PC-9 (cell line): Measurements from ENCODE around the gene TSPAN18. TPM values are rescaled to one million over a fixed set of nuclear protein-coding genes. Genes with fewer than 3 reads are reported as not detected.

Source experiments
- Bru-seq: library from RNA; stranded (reverse); fragments of 400-500 nt; gene quantifications from one replicate; lab custom pipeline; 2021; lab: Mats Ljungman, UMichigan
- BruChase-seq, 2 experiments: library from RNA; stranded (reverse); fragments of 400-500 nt; gene quantifications; one replicate each; lab custom pipeline; 2021; lab: Mats Ljungman, UMichigan
- BruUV-seq: library from RNA; stranded (reverse); fragments of 400-500 nt; replicated peaks from 2 replicates; lab custom pipeline; 2021; lab: Mats Ljungman, UMichigan
- CTCF ChIA-PET: fragments of 300-600 bp; sonication (Branson Sonifier 250); formaldehyde crosslinking; loops from one replicate; lab custom pipeline; 2022; ENCODE audit warnings: antibody characterized with exemption; lab: Charles Lee
- POLR2A ChIA-PET: fragments of 300-600 bp; sonication (Branson Sonifier 250); formaldehyde crosslinking; loops from one replicate; lab custom pipeline; 2022; ENCODE audit warnings: antibody characterized with exemption; ENCODE audit not compliant: unreplicated experiment; lab: Charles Lee
- DNase-seq, 2 experiments: peaks; one replicate each; pipeline versions ENCODE4 v3.0.0 to v3.0.0-alpha.2; 2015 to 2022; ENCODE audit warnings: mixed read lengths in 1 of 2
- H2AFZ ChIP-seq: fragments of 200-600 bp; sonication (generic); 2 replicates; pipeline ENCODE4 v1.8.1; 2017; ENCODE audit warnings: antibody characterized with exemption
- H3F3A ChIP-seq: fragments of 200-600 bp; sonication (generic); 2 replicates; pipeline ENCODE4 v1.8.1; 2017; ENCODE audit warnings: antibody characterized with exemption, mild to moderate bottlenecking, low read depth; ENCODE audit not compliant: insufficient read depth
- H3K27ac ChIP-seq: fragments of 200-600 bp; sonication (generic); 2 replicates; pipeline ENCODE4 v1.6.1; 2016; ENCODE audit warnings: mixed run types
- H3K27me3 ChIP-seq: fragments of 200-600 bp; sonication (generic); 2 replicates; pipeline ENCODE4 v1.6.1; 2016; ENCODE audit warnings: low read depth, mixed run types; ENCODE audit not compliant: insufficient read depth
- H3K36me3 ChIP-seq: fragments of 200-600 bp; sonication (generic); 2 replicates; pipeline ENCODE4 v1.6.1; 2016; ENCODE audit warnings: low read depth, mixed run types
- H3K4me1 ChIP-seq: fragments of 200-600 bp; sonication (generic); replicated peaks from 2 replicates; pipeline ENCODE4 v1.6.1; 2016; ENCODE audit warnings: mixed run types; ENCODE audit not compliant: insufficient read depth
- H3K4me2 ChIP-seq: fragments of 200-600 bp; sonication (generic); 2 replicates; pipeline ENCODE4 v1.6.1; 2017; ENCODE audit warnings: mixed run types
- H3K4me3 ChIP-seq: fragments of 200-600 bp; sonication (generic); 2 replicates; pipeline ENCODE4 v1.6.1; 2016; ENCODE audit warnings: mixed run types
- H3K79me2 ChIP-seq: fragments of 200-600 bp; sonication (generic); 2 replicates; pipeline ENCODE4 v1.6.1; 2017; ENCODE audit warnings: low read depth, mixed run types
- H3K9me2 ChIP-seq: fragments of 200-600 bp; sonication (generic); 2 replicates; pipeline ENCODE4 v1.8.1; 2017; ENCODE audit warnings: mild to moderate bottlenecking; ENCODE audit not compliant: insufficient read depth
- H3K9me3 ChIP-seq: fragments of 200-600 bp; sonication (generic); 2 replicates; pipeline ENCODE4 v1.8.1; 2016; ENCODE audit warnings: low read depth; ENCODE audit not compliant: insufficient read depth
- H4K20me1 ChIP-seq: fragments of 200-600 bp; sonication (generic); 2 replicates; pipeline ENCODE4 v1.8.1; 2017; ENCODE audit not compliant: insufficient read depth
- CTCF ChIP-seq: fragments of 200-600 bp; sonication (generic); conservative IDR thresholded peaks from 2 replicates; pipeline ENCODE4 v1.6.1; 2017; ENCODE audit warnings: mixed run types, antibody characterized with exemption, mild to moderate bottlenecking, moderate library complexity
- EZH2 ChIP-seq: fragments of 200-600 bp; sonication (generic); IDR thresholded peaks from 2 replicates; pipeline ENCODE4 v1.8.0; 2017; ENCODE audit warnings: antibody characterized with exemption, low read depth
- intact Hi-C: fragments of 100-400 bp; cut with micrococcal nuclease; formaldehyde crosslinking; loops from one replicate; pipeline ENCODE4 v1.10.0; 2022; ENCODE audit not compliant: unreplicated experiment
- long read RNA-seq: library from polyadenylated mRNA; stranded (forward); transcript quantifications from one replicate; pipeline ENCODE4 v2.0.0, GENCODE V29; 2022
- total RNA-seq: library from RNA; stranded (reverse); gene quantifications from 2 replicates; pipeline ENCODE4 v1.2.3, GENCODE V29; 2021

The TSPAN18 gene
- total RNA-seq (not detected in 2 replicates), Bru-seq, nascent RNA (percentile 1 among the genes with signal in this experiment), BruChase-seq, experiment 1, labeled RNA remaining after a 2-hour chase (percentile 2 among the genes with signal in this experiment), BruChase-seq, experiment 2, labeled RNA remaining after a 6-hour chase (percentile 0 among the genes with signal in this experiment)
- long read RNA-seq = 0 reads

DNA sequence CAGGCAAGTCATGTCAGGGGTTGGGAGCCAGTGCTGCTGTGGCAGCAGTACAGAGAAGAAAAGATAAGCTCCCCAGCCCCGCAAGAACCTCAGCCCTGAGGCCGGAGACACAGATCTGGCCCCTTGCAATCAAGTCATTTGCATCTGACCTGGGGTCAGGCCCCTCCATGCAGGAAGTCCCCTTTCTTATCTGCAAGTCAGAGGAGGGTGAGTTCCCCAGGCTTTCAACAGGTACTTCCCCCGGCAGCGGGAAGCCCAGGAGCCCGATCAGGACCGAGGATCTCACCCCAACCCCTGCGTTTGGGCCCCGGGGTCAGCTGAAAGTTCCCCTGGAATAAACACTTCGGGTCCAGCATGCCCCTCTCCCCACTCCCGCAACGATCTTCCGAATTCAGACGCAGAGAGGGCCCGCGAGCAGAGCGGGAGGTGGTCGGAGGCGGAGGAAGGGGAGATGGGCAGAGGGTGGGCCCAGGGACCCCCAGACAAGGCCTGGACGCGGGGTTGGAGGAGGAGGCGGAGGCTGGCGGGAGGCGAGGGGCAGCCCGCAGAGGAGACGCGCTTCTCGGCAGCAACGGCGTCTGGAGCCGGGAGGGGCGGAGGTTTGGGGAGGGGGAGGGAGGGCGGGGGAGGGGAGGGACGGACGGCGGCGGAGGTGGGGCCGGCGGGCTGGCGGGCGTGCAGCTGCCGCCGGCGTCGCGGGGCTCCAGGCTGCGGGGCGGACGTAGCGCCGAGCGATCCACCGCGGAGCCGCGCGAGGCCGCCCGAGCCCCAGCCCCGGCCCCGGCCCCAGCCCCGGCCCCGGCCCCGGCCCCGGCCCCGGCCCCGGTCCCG is at the start of gene TSPAN18:
Gene TSPAN18 (plus strand): TSS at position 680 of the 831 bp plus-strand sequence. CDS start 179,455 bp downstream, outside the sequence.
- peaks cover 12% of the 10 kb centered on the region; the same call in 1 of the 2 replicates for H3K27me3 ChIP-seq
- no peak for TF ChIP-seq EZH2
- no peak for TF ChIP-seq CTCF

DNA sequence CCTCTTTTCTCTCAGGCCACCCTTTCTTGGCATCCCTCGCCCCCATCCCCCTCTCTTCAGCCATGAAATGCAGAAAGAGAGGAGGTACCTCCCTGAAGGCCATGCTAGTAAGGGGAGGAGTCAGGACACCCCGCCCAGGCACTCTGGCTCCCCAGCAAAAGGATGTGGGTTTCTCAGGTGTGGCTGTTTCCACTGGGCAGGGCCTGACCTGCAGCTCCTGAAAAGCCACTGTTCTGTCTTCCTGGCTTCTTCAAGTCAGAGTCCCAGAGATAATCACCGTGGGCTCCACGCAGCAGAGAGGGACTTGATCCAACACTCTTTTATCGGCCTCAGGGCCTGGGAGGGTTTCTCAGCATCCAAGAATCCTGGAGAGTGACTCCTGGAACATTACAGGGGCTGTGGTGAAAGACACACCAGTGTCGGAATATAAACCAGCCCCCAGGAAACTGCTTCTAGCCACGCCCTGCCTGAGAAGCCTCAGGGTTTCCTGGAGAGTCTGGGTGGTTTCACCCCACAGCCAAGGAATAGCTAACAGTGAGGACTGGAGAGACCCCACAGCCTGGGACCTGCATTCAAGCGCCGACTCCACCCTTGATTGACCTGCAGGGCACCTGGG is 45.7 kb upstream of the TSPAN18 start:
- no TSS peak for BruUV-seq

More for the DNA sequence above, at the start of gene TSPAN18:
- POLR2A ChIA-PET = no interaction called here
- no peaks in the 10 kb centered on the region for H4K20me1 ChIP-seq
- no peaks in the 10 kb centered on the region for H3K79me2 ChIP-seq
- no peaks in the 10 kb centered on the region for H3F3A ChIP-seq
- BruUV-seq = no TSS peak
- H2AFZ ChIP-seq = no peak within 1 kb of the TSS
- no peaks in the 10 kb centered on the region for H3K9me2 ChIP-seq
- intact Hi-C loops = loop anchor here (5.0 to 10.0 kb wide), 3 partner anchors 104 to 186 kb away; no protein-coding TSS in a partner anchor
- no peak within 1 kb of the TSS for H3K27ac ChIP-seq
- CTCF ChIA-PET = no interaction called here
- H3K36me3 ChIP-seq = no peaks in the 10 kb centered on the region
- no peak within 1 kb of the TSS for H3K4me3 ChIP-seq
- no peak within 1 kb of the TSS for H3K4me2 ChIP-seq
- no peak for DNase-seq
- H3K4me1 ChIP-seq = no peaks in the 10 kb centered on the region
- no peaks in the 10 kb centered on the region for H3K9me3 ChIP-seq

More for the DNA sequence above, 45.7 kb upstream of the TSPAN18 start:
- Histone ChIP-seq H3K36me3 (no peaks in the 10 kb centered on the region), H3K4me2 (peak overlapping the region; percentile 30), H3K9me3 (no peaks in the 10 kb centered on the region), H3F3A (no peaks in the 10 kb centered on the region), H3K4me3 (no peak overlapping the region), H3K9me2 (no peaks in the 10 kb centered on the region), H2AFZ (no peak overlapping the region), H3K79me2 (no peaks in the 10 kb centered on the region), H3K27ac (no peak overlapping the region), H3K4me1 (peaks cover 9% of the 10 kb centered on the region), H3K27me3 (peaks cover 6% of the 10 kb centered on the region), H4K20me1 (no peaks in the 10 kb centered on the region)
- intact Hi-C loops = no loop called here
- POLR2A ChIA-PET = no interaction called here
- DNase-seq = peak in 1 of 2 experiments; percentile 59
- CTCF ChIA-PET = no interaction called here
- no peak for TF ChIP-seq CTCF
- TF ChIP-seq EZH2 = no peak
